Tibial artery (tissue), 4 donors: ENCODE data around the gene ADAM17.

Experiments used
- DNase-seq, 2 donors: peaks; one replicate each; pipeline ENCODE4 v3.0.0-alpha.2; 2019
- H3K27ac ChIP-seq, 2 donors: fragments of 200-600 bp; sonication (generic) in 1 of 2; 1 replicate in 1 of 2; 2 replicates in 1 of 2; pipeline ENCODE4 v1.5.1; 2018 to 2019; ENCODE audit warnings: mild to moderate bottlenecking in 1 of 2
- H3K27me3 ChIP-seq, 2 donors: fragments of 200-600 bp; sonication (generic) in 1 of 2; one replicate each; pipeline versions ENCODE4 v1.5.1 to v1.6.0; 2016 to 2019
- H3K36me3 ChIP-seq, 3 donors: fragments of 200-600 bp; sonication (generic) in 2 of 3; one replicate each; pipeline ENCODE4 v1.5.1; 2016 to 2019; ENCODE audit warnings: mild to moderate bottlenecking in 2 of 3
- H3K4me1 ChIP-seq, 4 donors: fragments of 200-600 bp; sonication (generic) in 2 of 4; 1 replicate in 3 of 4; 2 replicates in 1 of 4; pipeline ENCODE4 v1.5.1; 2016 to 2019
- H3K4me3 ChIP-seq, 2 donors: fragments of 200-600 bp; sonication (generic) in 1 of 2; 1 replicate in 1 of 2; 2 replicates in 1 of 2; pipeline ENCODE4 v1.5.1; 2018 to 2019; ENCODE audit warnings: mild to moderate bottlenecking in 2 of 2
- H3K9me3 ChIP-seq, 3 donors: fragments of 200-600 bp; sonication (generic) in 1 of 3; one replicate each; pipeline ENCODE4 v1.5.1; 2016 to 2019
- intact Hi-C: fragments of 100-400 bp; cut with DNase I; formaldehyde crosslinking; loops from one replicate; pipeline ENCODE4 v1.15.0; 2023; ENCODE audit warnings: low total_unique reads
- TF ChIP-seq, protein P1 (sequence below), 2 experiments: fragments of 200-600 bp in 1 of 2; fragments of 450-650 bp in 1 of 2; IDR thresholded peaks; one replicate each; pipeline ENCODE4 v1.5.1; 2017 to 2019; ENCODE audit warnings: antibody characterized with exemption in 2 of 2, mild to moderate bottlenecking in 1 of 2, moderate library complexity in 1 of 2

Gene ADAM17

DNA sequence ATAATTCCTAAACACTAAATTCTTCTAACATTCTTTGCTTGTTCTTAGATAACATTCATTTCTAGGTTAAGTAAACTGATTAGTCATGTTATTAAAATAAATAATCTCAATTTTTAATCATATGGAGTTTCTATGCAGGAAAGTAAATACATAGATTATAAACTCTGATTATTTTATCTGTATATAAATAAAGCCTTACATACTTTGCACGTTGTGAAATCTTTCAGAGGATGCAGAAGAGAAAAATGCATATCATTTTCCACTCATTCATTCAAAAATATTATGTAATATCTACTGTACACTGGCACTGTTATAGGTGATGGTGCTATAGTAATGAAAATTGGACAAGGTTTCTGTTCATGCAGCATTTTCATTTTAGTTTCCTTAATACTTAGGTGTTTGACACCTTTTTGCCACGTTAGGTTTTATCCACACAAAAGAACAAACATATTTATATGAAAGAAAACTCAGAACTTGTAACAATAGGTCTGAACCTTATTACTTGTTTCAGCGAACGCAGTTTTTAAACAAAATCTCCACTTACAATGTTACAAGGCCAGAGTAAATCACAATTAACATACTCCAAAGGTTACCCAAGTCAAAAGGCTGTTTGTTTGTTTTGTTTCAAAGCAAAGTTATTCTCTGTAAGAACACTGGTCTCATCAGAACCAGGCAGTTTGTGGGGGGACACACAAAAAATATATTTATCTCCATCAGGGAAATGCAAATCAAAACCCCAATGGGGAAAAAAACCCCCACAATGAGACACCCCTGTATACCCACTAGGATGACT is 27.4 kb downstream of the ADAM17 start:
- TF ChIP-seq, protein P1, sequence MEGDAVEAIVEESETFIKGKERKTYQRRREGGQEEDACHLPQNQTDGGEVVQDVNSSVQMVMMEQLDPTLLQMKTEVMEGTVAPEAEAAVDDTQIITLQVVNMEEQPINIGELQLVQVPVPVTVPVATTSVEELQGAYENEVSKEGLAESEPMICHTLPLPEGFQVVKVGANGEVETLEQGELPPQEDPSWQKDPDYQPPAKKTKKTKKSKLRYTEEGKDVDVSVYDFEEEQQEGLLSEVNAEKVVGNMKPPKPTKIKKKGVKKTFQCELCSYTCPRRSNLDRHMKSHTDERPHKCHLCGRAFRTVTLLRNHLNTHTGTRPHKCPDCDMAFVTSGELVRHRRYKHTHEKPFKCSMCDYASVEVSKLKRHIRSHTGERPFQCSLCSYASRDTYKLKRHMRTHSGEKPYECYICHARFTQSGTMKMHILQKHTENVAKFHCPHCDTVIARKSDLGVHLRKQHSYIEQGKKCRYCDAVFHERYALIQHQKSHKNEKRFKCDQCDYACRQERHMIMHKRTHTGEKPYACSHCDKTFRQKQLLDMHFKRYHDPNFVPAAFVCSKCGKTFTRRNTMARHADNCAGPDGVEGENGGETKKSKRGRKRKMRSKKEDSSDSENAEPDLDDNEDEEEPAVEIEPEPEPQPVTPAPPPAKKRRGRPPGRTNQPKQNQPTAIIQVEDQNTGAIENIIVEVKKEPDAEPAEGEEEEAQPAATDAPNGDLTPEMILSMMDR (IDR thresholded peaks at IDR 0.05), result no peak
- no peak for DNase-seq
- H3K4me3 ChIP-seq, result no peak overlapping the region
- no peak overlapping the region for H3K27ac ChIP-seq
- intact Hi-C loops, result no loop called here
- H3K4me1 ChIP-seq, result no peaks in the 10 kb centered on the region
- no peaks in the 10 kb centered on the region for H3K9me3 ChIP-seq
- no peaks in the 10 kb centered on the region for H3K27me3 ChIP-seq
- peaks cover 39 to 56% (median 45%) of the 10 kb centered on the region in 3 donors for H3K36me3 ChIP-seq

DNA sequence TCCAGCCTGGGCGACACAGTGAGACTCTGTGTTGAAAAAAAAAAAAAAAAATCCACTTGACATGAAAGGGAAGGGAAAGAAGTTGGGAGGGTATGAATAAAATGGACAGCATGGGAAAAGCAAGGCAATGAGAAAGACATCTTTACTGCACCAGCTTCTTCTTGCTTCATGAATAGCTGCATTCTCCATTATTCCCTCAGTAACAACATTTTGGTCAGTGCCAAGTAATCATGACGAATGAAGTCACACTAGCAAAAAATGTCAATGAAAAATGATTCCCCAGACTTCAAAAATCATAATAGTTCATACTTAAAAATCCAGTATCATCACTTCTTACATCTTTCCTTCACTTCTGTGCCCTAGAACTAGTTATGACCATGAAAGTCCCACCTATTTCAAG is 30.4 kb downstream of the ADAM17 start:
- no peaks in the 10 kb centered on the region for H3K9me3 ChIP-seq
- peaks cover 30 to 66% (median 37%) of the 10 kb centered on the region in 3 donors for H3K36me3 ChIP-seq
- H3K4me3 ChIP-seq, result no peak overlapping the region
- no peaks in the 10 kb centered on the region for H3K27me3 ChIP-seq
- intact Hi-C loops, result no loop called here
- no peak for DNase-seq
- no peak overlapping the region for H3K27ac ChIP-seq
- TF ChIP-seq, protein P1 (IDR thresholded peaks at IDR 0.05), result no peak
- no peaks in the 10 kb centered on the region for H3K4me1 ChIP-seq

DNA sequence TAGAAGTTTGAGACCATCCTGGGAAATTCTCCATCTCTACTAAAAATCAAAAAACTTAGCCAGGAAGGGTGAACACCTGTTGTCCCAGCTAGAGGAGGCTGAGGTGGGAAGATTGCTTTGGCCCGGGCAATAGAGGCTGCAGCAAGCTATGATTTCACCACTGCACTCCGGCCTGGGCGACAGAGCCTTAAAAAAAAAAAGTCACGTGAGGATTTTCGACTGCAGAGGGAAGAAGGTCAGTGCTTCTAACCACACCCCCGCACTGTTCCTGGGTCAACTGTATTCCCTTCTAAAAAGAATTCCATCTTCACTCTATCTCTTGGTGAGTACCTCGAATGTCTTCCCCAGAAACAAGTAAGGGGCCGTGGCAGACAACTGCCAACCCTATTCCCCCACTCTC is 31.3 kb downstream of the ADAM17 start:
- Histone ChIP-seq H3K4me1 (no peaks in the 10 kb centered on the region), H3K36me3 (peaks cover 39 to 69% (median 41%) of the 10 kb centered on the region in 3 donors), H3K27me3 (no peaks in the 10 kb centered on the region), H3K27ac (no peak overlapping the region), H3K4me3 (no peak overlapping the region), H3K9me3 (no peaks in the 10 kb centered on the region)
- no peak for DNase-seq
- intact Hi-C loops, result no loop called here
- TF ChIP-seq, protein P1 (IDR thresholded peaks at IDR 0.05), result no peak

DNA sequence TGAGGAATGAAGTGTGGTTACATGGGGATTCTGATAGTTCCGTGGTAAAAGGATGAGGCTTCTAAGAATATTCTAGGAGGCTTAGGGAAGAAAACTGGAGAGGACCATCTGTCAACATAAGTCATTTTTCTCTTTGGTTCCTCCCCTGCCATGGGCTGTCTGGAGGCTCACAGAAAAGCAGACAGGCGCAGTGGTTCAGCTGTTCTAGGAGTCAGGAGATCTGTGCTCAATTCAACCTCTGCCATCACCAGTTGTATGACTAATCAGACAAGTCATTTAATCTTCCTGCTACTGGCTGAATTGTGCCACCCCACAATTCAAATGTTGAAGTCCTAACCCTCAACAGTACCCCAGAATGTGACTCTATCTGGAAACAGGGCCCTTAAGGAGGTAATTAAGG is 36.4 kb downstream of the ADAM17 start:
- Histone ChIP-seq H3K27me3 (no peaks in the 10 kb centered on the region), H3K27ac (no peak overlapping the region), H3K9me3 (no peaks in the 10 kb centered on the region), H3K36me3 (peaks cover 43 to 79% (median 46%) of the 10 kb centered on the region in 3 donors), H3K4me1 (no peaks in the 10 kb centered on the region), H3K4me3 (no peak overlapping the region)
- TF ChIP-seq, protein P1 (IDR thresholded peaks at IDR 0.05), result no peak
- no peak for DNase-seq
- intact Hi-C loops, result no loop called here

DNA sequence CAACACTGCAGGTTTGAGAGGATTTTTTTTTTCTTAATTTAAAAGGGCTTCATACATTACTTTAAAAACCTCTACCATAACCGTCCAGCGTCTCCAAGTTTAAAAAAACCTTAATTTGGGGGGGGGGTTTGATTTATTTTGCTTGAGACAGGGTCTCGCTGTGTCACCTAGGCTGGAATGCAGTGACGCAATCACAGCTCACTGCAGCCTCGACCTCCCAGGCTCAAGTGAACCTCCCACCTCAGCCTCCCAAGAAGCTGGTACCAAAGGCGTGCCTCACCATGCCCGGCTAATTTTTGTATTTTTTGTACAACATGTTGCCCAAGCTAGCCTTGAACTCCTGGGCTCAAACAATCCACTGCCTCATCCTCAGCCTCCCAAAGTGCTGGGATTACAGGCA is 36.9 kb downstream of the ADAM17 start:
- no peak for DNase-seq
- Histone ChIP-seq H3K36me3 (peaks cover 42 to 76% (median 46%) of the 10 kb centered on the region in 3 donors), H3K27ac (no peak overlapping the region), H3K9me3 (no peaks in the 10 kb centered on the region), H3K4me1 (no peaks in the 10 kb centered on the region), H3K27me3 (no peaks in the 10 kb centered on the region), H3K4me3 (no peak overlapping the region)
- intact Hi-C loops, result no loop called here
- TF ChIP-seq, protein P1 (IDR thresholded peaks at IDR 0.05), result no peak
